Astrocyte of the cerebellum (primary cell): ENCODE data around the gene PRDM15.

Source experiments
- DNase-seq: peaks from one replicate; pipeline ENCODE4 v3.0.0-alpha.2; 2011; ENCODE audit warnings: low read depth
- H3K4me3 ChIP-seq: 2 replicates; pipeline ENCODE4 v1.5.1; 2011; ENCODE audit warnings: mild to moderate bottlenecking, low read depth, low read length, moderate library complexity
- CTCF ChIP-seq: IDR thresholded peaks from 2 replicates; pipeline ENCODE4 v1.5.1; 2012; ENCODE audit warnings: low read length, low read depth, moderate library complexity, mild to moderate bottlenecking; ENCODE audit errors: missing control alignments
- in situ Hi-C: cut with HindIII; loops from 2 replicates; pipeline ENCODE4 v1.10.0; 2017; ENCODE audit warnings: low sequenced_read_pairs

PRDM15 gene

GRCh38 chr21:41783476-41784180 lies 95.5 kb downstream of the PRDM15 start:
- peak; percentile 79 for DNase-seq
- in situ Hi-C loops = loop anchor here (5.0 to 25.0 kb wide), 2 partner anchors 171 to 496 kb away; no protein-coding TSS in a partner anchor
- no peak overlapping the region for H3K4me3 ChIP-seq
- no peak for TF ChIP-seq CTCF

- TF ChIP-seq CTCF = no peak
- in situ Hi-C loops = loop anchor here (5.0 to 25.0 kb wide), 2 partner anchors 169 to 494 kb away; no protein-coding TSS in a partner anchor
- no peak for DNase-seq
- no peak overlapping the region for H3K4me3 ChIP-seq
These were observed 98.1 kb downstream of the PRDM15 start for GRCh38 chr21:41781050-41781410.

GRCh38 chr21:41780337-41781049 lies 98.7 kb downstream of the PRDM15 start:
- in situ Hi-C loops = loop anchor here (5.0 to 25.0 kb wide), 2 partner anchors 168 to 493 kb away; no protein-coding TSS in a partner anchor
- no peak for TF ChIP-seq CTCF
- H3K4me3 ChIP-seq = no peak overlapping the region
- no peak for DNase-seq

GRCh38 chr21:41779659-41780058 lies 99.5 kb downstream of the PRDM15 start:
- H3K4me3 ChIP-seq = no peak overlapping the region
- no peak for TF ChIP-seq CTCF
- in situ Hi-C loops = loop anchor here (5.0 to 25.0 kb wide), 2 partner anchors 167 to 492 kb away; no protein-coding TSS in a partner anchor
- no peak for DNase-seq

- H3K4me3 ChIP-seq = no peak overlapping the region
- DNase-seq = no peak
- in situ Hi-C loops = loop anchor here (25.0 kb wide), 1 partner anchor 492 kb away; no protein-coding TSS in a partner anchor
- TF ChIP-seq CTCF = no peak
These were observed 100.1 kb downstream of the PRDM15 start for GRCh38 chr21:41778930-41779600.
